Measurements from ENCODE around the gene NTM.

The NTM gene

DNA sequence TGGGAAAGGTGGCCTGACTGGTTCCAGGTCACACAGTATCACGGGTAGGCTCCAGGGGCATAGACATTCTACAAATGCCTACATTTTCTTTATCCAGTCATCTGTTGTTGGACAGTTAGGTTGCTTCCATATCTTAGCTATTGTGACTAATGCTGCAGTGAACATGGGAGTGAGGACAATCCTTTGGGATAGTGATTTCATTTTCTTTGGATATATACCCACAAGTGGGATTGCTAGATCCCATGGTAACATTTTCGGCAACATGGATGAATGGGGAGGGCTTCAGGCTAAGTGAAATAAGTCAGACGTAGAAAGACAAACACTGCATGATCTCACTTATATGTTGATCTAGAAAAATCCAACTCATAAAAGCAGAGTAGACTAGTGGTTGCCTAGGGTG lies 744.3 kb downstream of the NTM start:
- DNase-seq (ENCODE audit: low read depth), result no peak

DNA sequence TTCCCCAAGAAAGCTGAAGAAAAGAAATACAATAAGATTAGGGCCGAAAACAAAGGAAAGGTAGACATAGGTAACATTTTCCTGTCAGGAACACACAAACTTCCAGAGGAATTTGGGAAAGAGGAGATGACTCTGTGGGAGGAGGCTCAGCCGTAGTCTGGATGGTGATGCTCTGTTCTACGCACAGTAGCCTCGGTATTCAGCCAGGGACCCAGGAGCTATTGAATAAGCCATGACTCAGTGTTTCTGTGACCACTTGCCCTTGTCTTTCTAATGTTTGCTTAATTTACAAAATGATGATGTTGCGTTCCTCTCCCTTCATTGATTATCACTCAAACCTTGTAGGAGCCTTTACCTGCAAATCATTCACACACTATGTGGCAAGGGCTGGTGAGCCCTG lies 745.0 kb downstream of the NTM start:
- DNase-seq (ENCODE audit: low read depth), result no peak

DNA sequence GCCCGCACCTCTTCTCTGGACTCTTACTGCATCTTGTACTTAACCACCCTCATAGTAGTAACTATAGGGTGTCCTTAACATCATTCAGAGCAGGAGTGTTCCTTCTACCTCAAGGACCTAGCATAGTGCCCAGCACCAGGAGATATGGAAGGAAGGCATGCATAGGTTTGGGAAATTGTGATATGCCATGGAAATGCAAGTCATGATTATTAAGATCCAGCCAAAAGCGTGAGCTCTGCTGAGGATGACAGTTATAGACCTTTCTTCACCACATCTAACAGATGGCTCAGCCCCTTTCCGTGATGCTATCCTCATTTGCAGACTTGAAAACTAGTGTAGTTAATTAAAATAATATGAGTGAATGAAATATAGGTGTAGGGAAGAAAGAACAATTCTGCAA lies 746.1 kb downstream of the NTM start:
- DNase-seq (ENCODE audit: low read depth), result no peak

DNA sequence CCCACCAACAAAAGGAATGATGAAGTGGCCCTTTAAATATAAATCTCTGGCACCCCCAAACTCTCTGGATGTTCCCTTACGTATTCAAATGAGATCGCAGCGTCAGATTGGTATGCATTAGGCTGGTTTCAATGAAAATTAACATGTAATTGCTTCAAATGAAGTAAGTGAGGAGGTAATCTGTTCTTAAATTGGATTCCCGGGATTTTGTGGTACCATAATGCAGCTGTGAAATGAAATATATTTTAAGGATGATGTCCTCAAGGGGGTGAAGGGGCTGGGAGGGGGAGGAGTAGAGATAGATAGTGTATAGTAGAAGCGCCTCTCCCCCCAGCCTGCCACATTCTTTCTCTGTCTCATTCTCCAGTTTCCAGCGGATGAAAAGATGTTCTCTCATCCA lies 748.2 kb downstream of the NTM start:
- no peak for DNase-seq (ENCODE audit: low read depth)

DNA sequence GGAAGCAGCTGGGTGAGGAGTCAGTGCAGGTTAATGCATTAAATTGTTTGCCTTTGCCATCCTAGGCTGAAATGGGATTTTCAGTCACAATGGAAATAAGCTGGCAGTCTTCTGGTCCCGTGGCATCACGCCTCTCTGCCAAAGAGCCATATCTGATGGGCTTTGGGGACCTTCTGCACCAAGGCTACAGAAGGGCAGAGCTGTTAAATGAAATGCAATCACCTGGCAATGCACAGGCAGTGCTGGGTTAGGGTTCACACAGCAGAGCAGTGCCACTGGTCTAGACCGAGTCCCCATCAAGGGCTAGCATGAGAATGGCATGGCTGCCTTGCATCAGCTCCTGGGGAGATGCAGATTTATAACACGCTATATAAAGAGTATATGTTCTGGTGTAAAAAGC lies 749.2 kb downstream of the NTM start:
- DNase-seq (ENCODE audit: low read depth), result no peak

DNA sequence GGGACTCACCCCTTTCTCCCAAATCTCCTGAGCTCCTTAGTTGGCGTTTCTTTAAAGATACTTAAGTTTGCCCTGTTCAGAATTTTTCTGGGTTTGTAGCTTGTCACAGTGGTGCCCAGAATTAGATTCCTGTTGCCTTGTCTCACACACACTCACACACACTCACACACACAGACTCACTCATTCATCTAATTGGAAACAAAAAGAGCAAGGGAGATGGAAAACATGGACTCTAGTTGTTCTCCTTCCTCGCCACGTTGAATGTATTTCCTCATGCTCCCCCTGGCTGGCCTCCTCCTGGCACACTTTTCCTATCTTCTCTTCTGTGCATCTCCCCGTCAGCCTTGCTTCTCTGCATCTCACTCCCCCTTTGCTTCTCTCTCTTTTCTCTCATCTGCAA lies 752.3 kb downstream of the NTM start:
- DNase-seq (ENCODE audit: low read depth), result no peak

DNA sequence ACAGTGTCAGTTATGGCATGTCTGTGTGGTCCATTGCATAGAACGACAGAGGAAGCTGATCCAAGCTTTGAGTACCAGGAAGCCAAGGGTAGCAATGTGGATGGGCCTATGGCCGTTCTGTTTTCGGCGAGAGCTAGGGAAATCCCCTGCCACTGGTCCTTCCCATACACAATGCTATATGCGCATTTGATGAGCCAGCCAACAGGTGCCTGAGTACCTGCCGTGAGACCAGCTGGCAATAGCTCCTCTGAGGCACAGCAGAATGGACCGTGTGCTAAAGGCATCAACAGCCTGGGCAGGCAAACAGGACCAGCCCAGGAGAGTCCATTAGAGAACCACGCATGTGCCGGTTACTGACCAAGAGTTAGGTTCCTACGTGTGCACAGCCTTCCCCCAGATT lies 753.0 kb downstream of the NTM start:
- no peak for DNase-seq (ENCODE audit: low read depth)

DNA sequence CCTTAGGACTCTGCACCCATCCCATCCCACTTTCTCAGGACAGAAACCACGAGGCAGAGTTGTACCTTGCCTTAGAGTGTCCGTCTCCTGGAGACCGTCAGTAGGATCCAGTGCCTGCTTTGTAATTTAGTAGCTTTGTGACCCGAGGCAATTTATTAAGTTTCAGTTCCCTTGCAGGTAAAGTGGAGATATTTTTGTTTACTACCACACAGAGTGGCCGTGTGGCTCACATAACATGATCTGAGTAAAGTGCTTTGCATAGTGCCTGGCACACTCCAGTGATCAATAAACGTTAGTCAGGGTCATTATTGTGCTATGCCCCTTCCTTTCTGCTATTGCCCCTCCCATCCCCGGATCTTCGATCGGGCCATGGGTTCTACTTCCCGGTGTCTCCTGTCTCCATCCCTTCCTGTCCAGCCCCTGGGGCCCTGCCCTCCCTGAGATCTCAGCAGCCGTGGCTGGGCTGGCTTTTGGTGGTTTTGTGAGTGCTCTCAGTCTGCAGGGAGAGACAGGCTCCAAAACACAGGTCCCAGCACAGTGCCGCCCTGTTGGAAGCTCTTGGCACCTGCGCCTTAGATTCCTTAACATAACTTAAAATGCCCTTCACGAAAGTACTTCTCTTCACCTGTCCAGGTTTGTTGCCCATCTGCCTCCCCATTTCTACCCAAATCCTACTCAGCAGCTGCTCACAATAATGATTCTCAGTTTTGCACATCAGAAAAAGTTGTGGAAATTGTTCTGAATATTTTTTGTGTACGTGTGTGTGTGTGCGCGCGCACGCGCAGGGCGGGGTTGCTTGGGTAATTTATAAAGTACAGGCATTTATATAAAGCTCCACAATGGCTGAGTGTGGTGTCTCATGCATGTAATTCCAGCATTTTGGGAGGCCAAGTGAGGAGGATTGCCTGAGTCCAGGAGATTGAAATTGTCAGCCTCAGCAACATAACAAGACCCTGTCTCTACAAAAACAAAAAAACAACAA lies 753.7 kb downstream of the NTM start:
- no peak for DNase-seq (ENCODE audit: low read depth)

DNA sequence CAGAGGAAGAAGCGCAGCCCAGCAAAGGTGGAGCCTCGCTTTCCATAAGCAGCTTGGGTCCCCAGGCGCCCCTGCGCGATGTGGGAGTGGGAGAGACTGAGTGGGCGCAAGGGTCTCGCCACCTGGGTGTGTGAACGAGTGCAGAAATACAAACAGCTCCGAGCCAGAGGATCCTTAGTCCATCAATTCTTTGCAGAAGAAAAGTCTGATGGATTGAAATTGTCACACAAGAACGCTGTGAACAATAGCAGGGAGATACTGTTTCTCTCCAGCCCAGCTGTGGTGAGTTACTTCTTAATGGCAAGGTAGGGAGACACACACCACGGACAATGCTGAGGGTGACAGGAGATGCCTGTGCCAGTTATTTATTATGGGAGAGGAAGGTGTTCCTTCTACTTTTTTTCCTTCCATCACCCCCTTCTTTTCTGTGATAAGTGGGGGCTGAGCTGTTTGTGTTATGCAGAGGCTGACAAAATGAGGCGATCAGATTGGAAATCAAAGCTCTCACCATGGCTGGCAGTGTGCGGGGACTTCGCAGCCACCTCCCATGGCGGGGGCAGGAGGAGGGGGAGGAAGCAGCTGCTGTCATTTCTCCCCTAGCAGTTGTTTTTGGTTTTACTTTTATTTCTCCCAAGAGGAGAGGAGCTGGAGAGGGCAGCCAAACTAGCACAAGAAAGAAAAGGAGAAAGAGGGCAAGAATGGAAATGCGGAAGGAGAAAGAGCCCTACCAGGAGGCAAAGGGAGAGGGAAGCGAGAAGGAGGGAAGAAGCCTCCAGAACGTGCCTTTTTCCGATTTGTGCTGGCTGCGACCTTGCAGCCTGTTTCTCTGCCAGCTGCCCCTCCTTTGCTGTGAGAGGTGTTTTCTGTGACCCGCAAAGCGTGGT lies 755.8 kb downstream of the NTM start:
- no peak for DNase-seq (ENCODE audit: low read depth)

DNA sequence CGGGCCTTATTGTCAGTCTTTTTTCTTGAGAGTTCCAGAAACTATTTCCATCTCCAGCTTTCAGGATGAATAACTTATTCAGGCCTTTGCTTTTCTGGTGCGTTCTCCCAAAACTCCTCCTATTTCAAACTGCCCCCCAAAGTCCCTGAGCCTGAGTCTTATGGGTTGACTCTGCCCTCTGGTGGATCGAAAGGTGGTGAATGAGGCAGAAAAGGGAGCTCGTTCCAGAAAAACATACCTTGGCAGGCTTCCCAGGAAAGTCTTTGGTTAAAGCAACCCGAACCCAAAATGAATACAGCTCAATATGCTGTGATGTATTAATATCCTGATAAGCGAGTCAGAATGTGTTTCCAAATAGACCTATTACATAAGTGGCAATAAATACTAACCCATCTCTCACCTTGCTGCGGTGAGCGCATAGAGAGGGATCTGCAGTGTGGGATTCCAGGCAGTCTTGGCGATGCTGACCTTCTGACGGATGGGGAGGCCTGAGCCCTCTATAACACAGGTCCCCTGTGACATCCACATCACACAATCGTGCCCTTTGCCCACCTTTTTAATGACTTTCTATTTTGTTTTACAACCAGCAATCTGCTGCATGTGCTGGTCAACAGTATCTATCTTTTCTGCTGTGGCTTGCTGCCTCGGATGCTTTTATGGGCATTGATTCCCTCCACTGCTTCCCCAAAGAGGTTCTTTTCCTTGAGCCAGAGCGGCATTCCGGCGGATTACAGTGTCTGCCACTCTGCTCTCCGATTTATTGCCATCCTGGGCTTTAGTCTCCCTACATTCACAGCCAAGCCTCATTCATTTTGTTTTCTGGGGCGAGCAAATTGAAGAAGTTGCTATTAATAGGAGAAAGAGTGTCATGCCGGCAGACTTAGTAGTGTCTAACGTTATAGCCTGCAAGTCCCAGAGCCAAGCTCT lies 756.8 kb downstream of the NTM start:
- no peak for DNase-seq (ENCODE audit: low read depth)

DNA sequence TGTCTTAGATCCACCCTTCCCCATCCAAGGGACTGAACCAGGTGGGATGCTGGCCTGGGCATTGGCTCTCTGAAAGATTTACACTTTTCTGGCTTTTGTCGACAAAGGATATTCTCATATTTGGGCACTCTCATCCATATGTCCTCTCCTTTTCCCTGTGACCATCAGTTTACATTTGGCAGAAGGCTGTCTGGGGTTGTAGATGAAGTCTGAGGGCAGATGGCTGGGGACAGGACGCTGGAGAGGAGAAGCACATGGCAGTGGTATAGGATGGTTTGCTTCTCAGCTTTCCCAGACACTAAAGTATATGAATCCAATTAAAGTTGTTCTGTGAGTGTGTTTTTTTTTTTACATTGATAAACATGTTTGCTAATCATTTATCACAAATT lies 757.5 kb downstream of the NTM start:
- DNase-seq (ENCODE audit: low read depth), result no peak

DNA sequence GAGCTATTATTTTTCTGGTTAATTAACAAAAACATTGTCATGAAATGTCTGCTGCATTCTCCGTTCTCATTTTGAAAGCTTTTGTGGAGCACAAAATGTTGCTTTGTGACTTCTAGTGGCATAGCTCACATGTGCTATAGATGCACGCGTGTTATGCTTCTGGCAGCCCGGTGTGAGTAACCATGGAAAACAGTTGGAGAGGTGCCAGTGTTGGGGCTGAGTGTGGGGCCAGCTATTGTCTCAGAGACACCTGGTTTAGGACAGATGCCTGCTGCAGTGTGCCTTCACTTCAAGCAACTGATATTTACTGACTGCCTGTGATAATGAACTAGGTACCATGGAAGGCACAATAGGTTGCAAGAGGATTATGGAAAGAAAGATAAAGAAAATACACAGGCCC lies 760.6 kb downstream of the NTM start:
- DNase-seq (ENCODE audit: low read depth), result no peak

DNA sequence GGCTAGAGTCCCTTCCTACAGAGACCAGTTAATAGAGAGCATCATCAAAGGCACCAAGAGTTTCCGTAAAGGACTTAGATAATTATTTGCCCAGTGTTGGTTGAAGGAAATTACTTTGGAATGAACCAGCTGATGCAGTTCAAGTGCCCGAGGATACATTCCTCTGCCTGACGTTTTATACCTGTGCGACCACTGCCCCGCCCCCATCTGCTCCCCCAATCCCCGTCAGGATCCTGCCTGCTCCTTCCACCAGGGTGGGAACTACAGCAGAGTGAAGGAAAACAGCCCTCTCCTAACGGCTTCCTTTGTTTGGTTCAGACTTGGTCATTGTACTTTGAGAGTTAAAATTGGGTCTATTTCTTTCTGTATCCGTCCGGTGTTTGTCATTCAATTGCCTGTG lies 761.5 kb downstream of the NTM start:
- no peak for DNase-seq (ENCODE audit: low read depth)

DNA sequence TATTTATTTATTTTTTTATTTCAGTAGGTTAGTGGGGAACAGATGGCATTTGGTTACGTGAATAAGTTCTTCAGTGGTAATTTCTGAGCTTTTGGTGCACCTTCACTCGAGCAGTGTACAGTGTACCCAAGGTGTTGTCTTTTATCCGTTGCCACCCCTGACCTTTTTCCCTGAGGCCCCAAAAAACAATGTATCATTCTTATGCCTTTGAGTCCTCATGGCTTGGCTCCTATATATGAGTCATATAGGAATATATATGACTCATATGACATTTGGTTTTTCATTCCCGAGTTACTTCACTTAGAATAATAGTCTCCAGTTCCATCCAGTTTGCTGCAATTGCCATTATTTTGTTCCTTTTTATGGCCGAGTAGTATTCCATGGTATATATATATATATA lies 763.9 kb downstream of the NTM start:
- no peak for DNase-seq (ENCODE audit: low read depth)

DNA sequence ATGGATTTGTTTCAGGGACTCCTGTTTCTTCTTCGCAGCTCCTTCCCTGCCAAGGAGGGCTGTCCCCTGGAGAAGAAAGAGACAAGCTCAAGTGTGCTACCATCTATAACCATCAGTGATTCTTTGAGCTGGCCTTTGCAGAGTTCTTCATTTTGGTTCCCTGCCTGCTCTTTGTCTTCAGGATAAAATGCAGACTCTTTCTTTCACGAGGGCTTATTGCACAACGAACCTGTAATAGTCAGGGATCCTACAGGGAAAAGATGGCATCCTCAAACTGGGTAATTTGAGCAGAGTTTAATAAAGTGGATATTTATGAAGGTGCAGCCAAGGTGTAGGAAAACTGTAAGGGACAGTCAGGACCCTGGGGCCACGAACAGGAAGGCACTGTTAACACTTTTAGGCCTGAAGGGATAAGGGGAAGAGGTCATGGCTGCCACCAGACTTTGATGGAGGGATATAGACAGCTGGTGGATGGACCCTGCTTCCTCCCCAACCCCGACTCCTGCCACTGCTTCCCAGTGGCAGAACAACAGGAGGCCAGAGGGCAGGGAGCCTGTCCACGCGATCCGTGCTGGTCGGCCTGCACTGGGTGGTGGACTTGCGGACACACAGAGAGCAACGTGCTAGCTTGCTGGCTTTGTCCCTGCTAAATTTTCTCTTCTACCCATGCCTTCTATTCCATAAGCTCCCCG lies 767.0 kb downstream of the NTM start:
- DNase-seq (ENCODE audit: low read depth), result no peak

DNA sequence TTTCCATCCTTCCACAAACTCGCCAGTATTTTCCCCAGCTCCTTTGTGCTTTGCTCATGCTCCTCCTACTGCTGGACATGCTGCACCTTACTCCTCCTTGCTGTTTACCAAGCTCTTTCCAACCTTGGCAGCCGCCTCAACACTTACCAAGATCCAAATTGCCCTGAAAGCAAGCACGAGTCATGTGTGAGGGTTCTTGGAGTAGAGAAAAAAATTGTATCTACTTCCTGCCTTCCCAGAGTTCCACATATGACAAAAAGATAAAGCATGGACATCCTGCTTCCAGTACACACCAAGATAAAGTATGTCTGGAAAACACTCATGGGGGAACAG lies 767.5 kb downstream of the NTM start:
- DNase-seq (ENCODE audit: low read depth), result no peak

DNA sequence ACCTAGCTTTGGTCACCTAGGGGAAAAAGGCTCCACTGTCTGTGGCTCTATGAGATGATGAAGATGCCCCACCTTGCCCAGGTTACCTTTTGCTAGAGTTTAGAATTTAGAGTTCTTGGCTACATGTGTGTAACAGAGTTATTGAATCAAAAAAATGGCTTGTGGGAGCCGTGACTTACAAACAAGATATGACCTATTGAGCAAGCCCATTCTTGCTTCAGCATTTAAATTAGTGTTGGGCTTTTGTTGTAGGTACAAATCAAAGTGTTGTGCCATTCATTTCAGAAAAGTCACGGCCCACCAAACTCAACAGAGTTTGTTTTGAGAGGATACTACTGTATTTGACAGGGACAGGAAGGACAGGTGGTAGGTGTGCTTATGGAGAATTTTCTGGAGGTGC lies 768.8 kb downstream of the NTM start:
- DNase-seq (ENCODE audit: low read depth), result no peak

DNA sequence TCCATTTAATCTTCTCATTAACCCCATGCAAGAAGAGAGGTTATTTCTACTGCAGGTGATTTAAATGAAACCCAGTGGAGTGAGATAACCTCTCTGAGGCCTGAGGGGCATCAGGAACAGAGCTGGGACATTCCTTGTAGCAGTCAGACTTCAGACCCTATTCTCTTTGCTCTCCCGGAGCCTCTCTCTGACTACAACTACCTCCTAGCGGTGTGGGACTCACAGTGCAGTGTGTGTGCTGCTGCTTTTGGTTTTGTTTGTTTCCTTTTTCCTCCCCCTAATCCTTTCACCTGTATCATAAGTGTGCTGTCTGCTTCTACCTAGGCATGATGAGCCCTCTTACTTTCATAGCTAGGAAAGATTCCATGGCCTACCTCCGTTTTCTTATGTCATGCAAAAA lies 769.6 kb downstream of the NTM start:
- DNase-seq (ENCODE audit: low read depth), result no peak

DNA sequence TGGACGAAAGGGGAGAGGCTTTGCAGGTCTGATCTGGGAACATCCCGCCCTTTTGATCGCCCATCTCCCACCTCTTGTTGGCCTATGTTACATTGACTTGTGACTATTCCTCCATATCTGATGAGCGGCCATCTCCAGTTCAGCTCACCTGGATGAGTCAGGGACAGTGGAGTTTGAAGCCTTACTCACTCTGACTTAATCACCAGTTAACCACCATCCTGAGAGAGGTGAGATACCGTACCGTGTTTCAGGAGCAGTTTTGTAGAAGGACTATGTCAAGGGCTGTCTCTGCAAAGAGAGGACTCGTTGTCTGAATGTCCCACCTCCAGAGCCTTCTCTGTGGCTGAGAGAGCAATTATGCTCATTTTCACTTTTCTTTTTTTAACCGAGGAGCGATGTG lies 771.7 kb downstream of the NTM start:
- DNase-seq (ENCODE audit: low read depth), result no peak

DNA sequence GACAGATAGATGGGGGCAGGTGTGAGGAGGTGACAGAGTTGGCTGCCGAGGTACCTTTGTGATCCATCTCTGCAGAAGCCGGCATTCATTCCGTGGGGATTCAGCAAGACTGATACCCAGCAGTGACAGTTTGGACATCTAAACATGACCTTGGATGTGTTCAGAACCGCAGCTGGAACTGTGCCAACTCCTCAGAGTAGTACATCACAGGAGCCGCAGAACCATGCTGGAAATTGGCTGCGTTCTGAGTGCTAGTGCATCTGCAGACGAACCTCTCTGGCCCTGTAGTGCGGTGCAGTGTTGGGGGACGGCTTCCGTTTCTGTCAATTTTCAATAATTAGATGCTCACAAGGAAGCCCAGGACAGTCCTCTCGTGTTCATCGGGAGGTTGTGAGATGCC lies 772.1 kb downstream of the NTM start:
- DNase-seq (ENCODE audit: low read depth), result no peak

DNA sequence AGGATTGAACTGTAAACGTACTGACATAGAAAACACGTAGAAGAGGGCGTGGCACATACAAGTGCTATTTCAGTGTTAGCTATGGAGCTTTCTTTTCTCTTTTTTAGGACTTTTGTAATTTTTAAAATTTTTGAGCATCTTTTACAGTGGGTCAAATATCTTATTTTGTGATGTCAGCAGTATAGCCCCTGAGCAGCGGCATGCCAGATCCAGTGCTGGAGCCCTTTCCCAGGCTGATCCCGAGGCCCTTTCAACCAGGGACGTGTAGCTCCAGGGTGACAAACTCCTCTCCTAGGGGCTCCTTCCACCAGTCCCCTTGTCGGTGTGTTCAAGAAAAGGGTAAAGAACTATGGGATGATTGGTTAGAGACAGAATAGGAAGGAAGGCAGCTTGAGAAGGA lies 777.0 kb downstream of the NTM start:
- DNase-seq (ENCODE audit: low read depth), result no peak

DNA sequence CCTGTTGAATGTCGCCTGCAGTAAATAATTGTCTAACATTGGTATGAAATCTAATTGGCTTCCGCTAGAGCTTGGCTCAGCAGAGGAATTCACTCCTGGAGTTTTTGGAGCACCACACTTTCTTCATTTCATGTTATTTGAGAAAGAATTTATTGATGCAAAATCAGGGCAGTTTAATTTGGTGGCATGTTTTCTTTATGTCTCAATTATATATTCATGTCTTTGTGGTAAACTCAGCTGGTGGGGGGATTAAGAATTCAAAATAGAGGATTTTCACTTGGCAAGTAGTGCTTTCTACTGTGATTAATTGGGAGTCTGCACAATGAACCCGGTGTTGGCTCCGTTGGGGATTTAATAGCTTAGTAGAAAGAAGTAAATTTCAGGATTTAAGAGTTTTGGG lies 784.4 kb downstream of the NTM start:
- no peak for DNase-seq (ENCODE audit: low read depth)

Data from activated T-helper 9 cell treated with anti-CD3 and anti-CD28 coated beads, Interleukin-2, amount 50 U/mL, for 16 hours (primary cell).